Rectal smooth muscle tissue (tissue), 1 donor: ENCODE data around the gene CAMK2A.

ENCODE experiments used
- H3K27ac ChIP-seq: one replicate; pipeline ENCODE4 v1.7.0; 2013; ENCODE audit warnings: low read depth, low read length, inconsistent platforms
- H3K27me3 ChIP-seq: one replicate; pipeline ENCODE4 v1.7.0; 2013; ENCODE audit warnings: low read length; ENCODE audit not compliant: control insufficient read depth, insufficient read depth
- H3K36me3 ChIP-seq: one replicate; pipeline ENCODE4 v1.7.0; 2013; ENCODE audit warnings: low read length; ENCODE audit not compliant: control insufficient read depth, insufficient read depth
- H3K4me1 ChIP-seq: one replicate; pipeline ENCODE4 v1.7.0; 2013; ENCODE audit warnings: low read length; ENCODE audit not compliant: control insufficient read depth, insufficient read depth
- H3K4me3 ChIP-seq: one replicate; pipeline ENCODE4 v1.7.0; 2013; ENCODE audit warnings: low read length
- H3K9ac ChIP-seq: one replicate; pipeline ENCODE4 v1.7.0; 2013; ENCODE audit warnings: low read length

CAMK2A gene

DNA sequence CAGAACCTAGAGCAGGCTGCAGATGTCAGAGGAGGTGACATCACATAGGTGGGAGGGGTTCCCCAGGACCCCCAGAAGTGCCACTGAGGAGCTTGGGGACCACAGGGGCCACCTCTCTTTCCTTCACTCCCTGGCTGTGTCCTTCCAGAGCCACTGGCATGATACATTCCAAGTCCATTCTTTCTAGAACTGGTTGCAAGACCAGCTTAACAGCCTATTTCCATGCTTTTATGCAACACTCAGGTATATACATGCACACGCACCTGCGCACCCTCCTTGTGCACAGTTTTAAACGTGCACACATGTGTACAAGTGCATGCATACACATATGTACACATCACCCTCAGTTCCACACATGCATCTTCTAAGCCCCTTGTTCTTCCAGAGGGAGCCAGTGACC lies 60.0 kb downstream of the CAMK2A start:
- Histone ChIP-seq H3K9ac (no peak overlapping the region), H3K36me3 (no peaks in the 10 kb centered on the region), H3K27me3 (no peaks in the 10 kb centered on the region), H3K4me3 (no peak overlapping the region), H3K4me1 (no peaks in the 10 kb centered on the region), H3K27ac (no peak overlapping the region)

DNA sequence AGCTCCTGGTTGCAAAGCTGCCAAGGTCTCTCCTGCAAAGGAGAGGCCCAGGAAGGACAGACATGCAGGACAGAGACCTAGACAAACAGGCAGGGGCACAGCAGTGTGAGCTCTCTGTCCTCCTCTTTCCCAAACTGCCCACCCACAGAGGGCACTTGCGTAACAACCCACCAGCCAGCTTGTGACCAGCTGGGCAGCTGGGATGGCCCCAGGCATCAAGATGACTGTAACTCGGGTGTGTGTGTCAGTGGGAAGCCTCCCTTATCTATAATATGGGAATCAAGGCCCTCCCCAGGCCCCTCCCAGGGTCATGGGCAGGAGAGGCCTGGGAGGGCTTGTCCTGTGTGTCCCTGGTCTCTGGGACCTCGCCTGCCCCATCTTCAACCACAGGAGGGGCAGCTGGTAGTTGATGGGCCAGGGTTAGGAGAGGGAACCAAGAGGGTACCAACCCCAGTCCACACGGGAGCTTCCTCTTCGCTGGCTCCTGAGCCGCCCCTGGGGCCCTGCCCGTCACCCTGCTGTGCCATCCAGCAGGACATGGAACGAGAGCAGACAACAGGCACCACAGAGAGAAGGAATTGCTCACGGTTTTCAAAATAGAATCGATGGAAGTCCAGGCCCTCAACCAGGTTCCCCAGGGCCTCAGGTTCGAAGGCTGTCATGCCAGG lies 61.8 kb downstream of the CAMK2A start:
- Histone ChIP-seq H3K9ac (no peak overlapping the region), H3K27ac (no peak overlapping the region), H3K4me1 (no peaks in the 10 kb centered on the region)

GRCh38 chr5:150227036-150227435 lies 62.5 kb downstream of the CAMK2A start:
- H3K4me1 ChIP-seq, result no peaks in the 10 kb centered on the region
- no peak overlapping the region for H3K27ac ChIP-seq
- no peak overlapping the region for H3K9ac ChIP-seq
- no peaks in the 10 kb centered on the region for H3K27me3 ChIP-seq
- no peaks in the 10 kb centered on the region for H3K36me3 ChIP-seq
- H3K4me3 ChIP-seq, result no peak overlapping the region

More for the DNA sequence above, 61.8 kb downstream of the CAMK2A start:
- Histone ChIP-seq H3K36me3 (no peaks in the 10 kb centered on the region), H3K27me3 (no peaks in the 10 kb centered on the region), H3K4me3 (no peak overlapping the region)

GRCh38 chr5:150224483-150225027 lies 65.0 kb downstream of the CAMK2A start:
- H3K9ac ChIP-seq, result no peak overlapping the region
- H3K36me3 ChIP-seq, result no peaks in the 10 kb centered on the region
- no peak overlapping the region for H3K27ac ChIP-seq
- H3K27me3 ChIP-seq, result no peaks in the 10 kb centered on the region
- H3K4me3 ChIP-seq, result no peak overlapping the region
- H3K4me1 ChIP-seq, result no peaks in the 10 kb centered on the region

- Histone ChIP-seq H3K27ac (no peak overlapping the region), H3K36me3 (no peaks in the 10 kb centered on the region), H3K4me3 (no peak overlapping the region)
Measured at GRCh38 chr5:150223474-150223873, 66.1 kb downstream of the CAMK2A start.

GRCh38 chr5:150222906-150223305 lies 66.7 kb downstream of the CAMK2A start:
- Histone ChIP-seq H3K4me1 (no peaks in the 10 kb centered on the region), H3K9ac (no peak overlapping the region), H3K4me3 (no peak overlapping the region)

More at GRCh38 chr5:150223474-150223873, 66.1 kb downstream of the CAMK2A start:
- Histone ChIP-seq H3K9ac (no peak overlapping the region), H3K27me3 (no peaks in the 10 kb centered on the region), H3K4me1 (no peaks in the 10 kb centered on the region)

GRCh38 chr5:150221471-150221870 lies 68.1 kb downstream of the CAMK2A start:
- no peaks in the 10 kb centered on the region for H3K27me3 ChIP-seq
- H3K27ac ChIP-seq, result no peak overlapping the region
- no peak overlapping the region for H3K4me3 ChIP-seq
- H3K4me1 ChIP-seq, result no peaks in the 10 kb centered on the region
- no peak overlapping the region for H3K9ac ChIP-seq
- H3K36me3 ChIP-seq, result no peaks in the 10 kb centered on the region

More at GRCh38 chr5:150222906-150223305, 66.7 kb downstream of the CAMK2A start:
- Histone ChIP-seq H3K27ac (no peak overlapping the region), H3K36me3 (no peaks in the 10 kb centered on the region), H3K27me3 (no peaks in the 10 kb centered on the region)

GRCh38 chr5:150219861-150220260 lies 69.7 kb downstream of the CAMK2A start:
- H3K36me3 ChIP-seq, result no peaks in the 10 kb centered on the region
- H3K9ac ChIP-seq, result no peak overlapping the region
- no peak overlapping the region for H3K4me3 ChIP-seq
- H3K27me3 ChIP-seq, result no peaks in the 10 kb centered on the region
- no peak overlapping the region for H3K27ac ChIP-seq
- no peaks in the 10 kb centered on the region for H3K4me1 ChIP-seq

DNA sequence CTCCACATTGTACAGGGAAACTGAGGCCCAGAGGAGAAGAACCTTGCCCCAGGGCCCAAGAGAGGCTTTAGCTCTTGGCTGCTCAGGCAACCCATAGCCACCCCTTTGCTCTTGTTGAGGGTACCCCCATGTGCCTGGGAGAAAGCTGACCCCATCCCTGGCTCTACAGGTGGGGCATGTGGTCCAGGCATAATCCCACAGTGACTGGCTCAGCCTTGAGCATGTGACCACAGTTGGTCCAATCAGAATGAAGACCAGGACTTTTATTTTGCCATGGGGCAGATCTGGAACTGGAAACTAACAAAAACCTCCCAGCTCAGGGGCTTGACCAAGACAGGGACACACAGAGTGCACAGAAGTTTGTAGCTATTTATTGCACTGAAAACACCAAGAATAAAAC lies 70.4 kb downstream of the CAMK2A start:
- Histone ChIP-seq H3K36me3 (no peaks in the 10 kb centered on the region), H3K27ac (no peak overlapping the region), H3K4me1 (no peaks in the 10 kb centered on the region), H3K9ac (no peak overlapping the region), H3K4me3 (no peak overlapping the region), H3K27me3 (no peaks in the 10 kb centered on the region)

GRCh38 chr5:150218693-150219035 lies 70.9 kb downstream of the CAMK2A start:
- Histone ChIP-seq H3K27ac (no peak overlapping the region), H3K4me1 (no peaks in the 10 kb centered on the region), H3K4me3 (no peak overlapping the region), H3K36me3 (no peaks in the 10 kb centered on the region), H3K27me3 (no peaks in the 10 kb centered on the region), H3K9ac (no peak overlapping the region)

DNA sequence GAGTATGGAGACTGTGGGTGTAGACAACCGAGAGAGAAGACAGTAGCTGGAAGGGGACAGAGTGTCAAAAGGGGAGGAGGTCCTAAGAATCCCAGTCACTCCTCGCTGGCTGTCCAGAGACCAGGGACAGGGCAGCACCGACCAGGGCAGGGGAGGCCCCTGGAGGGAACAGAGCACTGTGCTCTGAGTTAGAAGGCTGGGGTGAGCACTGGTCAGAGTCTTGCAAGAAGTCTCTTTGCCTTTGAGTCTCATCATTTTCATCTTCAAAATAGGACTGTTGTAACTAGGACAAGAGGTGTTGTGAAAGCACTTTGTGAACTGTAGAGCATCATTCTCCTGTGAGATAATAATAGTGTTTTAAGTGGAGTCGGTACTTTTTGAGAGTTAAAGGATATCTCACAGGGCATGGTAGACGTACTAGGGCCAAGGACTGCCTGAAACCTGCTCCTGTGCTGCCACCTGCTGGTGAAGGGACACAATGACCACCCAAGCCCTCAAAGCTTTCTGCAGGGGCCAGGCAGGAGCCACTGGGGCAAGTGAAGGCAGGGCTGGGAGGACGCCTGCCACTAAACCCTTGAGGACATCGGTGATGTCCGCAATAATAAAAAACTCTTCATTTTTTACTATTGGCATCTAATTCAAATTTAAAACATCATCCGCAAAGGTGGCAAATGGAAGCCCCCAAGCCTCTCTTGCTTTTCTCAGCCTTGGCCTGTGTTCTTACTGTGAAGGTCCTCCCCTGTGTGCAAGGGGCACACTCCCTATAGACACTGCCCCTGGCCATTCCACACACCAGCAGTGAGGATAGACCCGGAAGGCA lies 71.5 kb downstream of the CAMK2A start:
- Histone ChIP-seq H3K9ac (no peak overlapping the region), H3K36me3 (no peaks in the 10 kb centered on the region), H3K4me3 (no peak overlapping the region), H3K27ac (no peak overlapping the region), H3K27me3 (no peaks in the 10 kb centered on the region), H3K4me1 (no peaks in the 10 kb centered on the region)

DNA sequence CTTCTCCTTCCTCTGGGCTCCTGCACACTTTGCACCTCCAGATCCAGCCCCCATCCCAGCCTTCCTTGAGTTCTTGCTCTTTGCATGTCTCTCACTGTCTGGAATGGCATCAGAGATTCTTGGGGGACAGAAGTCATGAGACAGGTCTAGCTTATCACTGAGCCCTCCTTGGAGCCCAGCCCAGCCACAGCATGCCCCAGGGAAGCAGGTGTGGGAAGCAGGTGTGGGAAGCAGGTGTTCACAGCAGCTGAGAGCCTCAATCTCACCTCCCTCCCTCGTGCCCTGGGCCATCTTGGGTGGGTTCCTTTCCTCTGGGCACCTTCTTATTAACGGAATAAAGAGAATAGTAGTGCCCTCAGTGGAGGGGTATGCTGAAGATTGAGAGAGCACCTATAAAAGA lies 72.5 kb downstream of the CAMK2A start:
- H3K4me3 ChIP-seq, result no peak overlapping the region
- no peaks in the 10 kb centered on the region for H3K36me3 ChIP-seq
- no peaks in the 10 kb centered on the region for H3K27me3 ChIP-seq
- no peak overlapping the region for H3K27ac ChIP-seq
- H3K9ac ChIP-seq, result no peak overlapping the region
- no peaks in the 10 kb centered on the region for H3K4me1 ChIP-seq
